Astrocyte of the cerebellum (primary cell): ENCODE data around the gene ROPN1L.

ENCODE experiments used
- DNase-seq: peaks from one replicate; pipeline ENCODE4 v3.0.0-alpha.2; 2011; ENCODE audit warnings: low read depth
- H3K4me3 ChIP-seq: 2 replicates; pipeline ENCODE4 v1.5.1; 2011; ENCODE audit warnings: mild to moderate bottlenecking, low read depth, low read length, moderate library complexity
- CTCF ChIP-seq: IDR thresholded peaks from 2 replicates; pipeline ENCODE4 v1.5.1; 2012; ENCODE audit warnings: low read length, low read depth, moderate library complexity, mild to moderate bottlenecking; ENCODE audit errors: missing control alignments
- in situ Hi-C: cut with HindIII; loops from 2 replicates; pipeline ENCODE4 v1.10.0; 2017; ENCODE audit warnings: low sequenced_read_pairs

The ROPN1L gene

GRCh38 chr5:10475931-10476676, 34.4 kb downstream of the ROPN1L start:
- in situ Hi-C loops = no loop called here
- no peak for TF ChIP-seq CTCF
- no peak overlapping the region for H3K4me3 ChIP-seq
- no peak for DNase-seq

GRCh38 chr5:10476878-10477277, 35.2 kb downstream of the ROPN1L start:
- no peak for TF ChIP-seq CTCF
- in situ Hi-C loops = no loop called here
- DNase-seq = no peak
- no peak overlapping the region for H3K4me3 ChIP-seq

GRCh38 chr5:10477943-10478342, 36.3 kb downstream of the ROPN1L start:
- H3K4me3 ChIP-seq = no peak overlapping the region
- in situ Hi-C loops = no loop called here
- no peak for DNase-seq
- no peak for TF ChIP-seq CTCF

- no peak overlapping the region for H3K4me3 ChIP-seq
- no peak for DNase-seq
- in situ Hi-C loops = no loop called here
- TF ChIP-seq CTCF = no peak
Measured at GRCh38 chr5:10478436-10478835, 36.8 kb downstream of the ROPN1L start.

GRCh38 chr5:10479154-10479721, 37.6 kb downstream of the ROPN1L start:
- no peak for TF ChIP-seq CTCF
- in situ Hi-C loops = no loop called here
- H3K4me3 ChIP-seq = no peak overlapping the region
- peak; percentile 48 for DNase-seq

GRCh38 chr5:10480237-10480985, 38.7 kb downstream of the ROPN1L start:
- TF ChIP-seq CTCF = no peak
- no peak for DNase-seq
- H3K4me3 ChIP-seq = no peak overlapping the region
- in situ Hi-C loops = no loop called here
